ENCODE data around the gene C11orf68.

The C11orf68 gene

DNA sequence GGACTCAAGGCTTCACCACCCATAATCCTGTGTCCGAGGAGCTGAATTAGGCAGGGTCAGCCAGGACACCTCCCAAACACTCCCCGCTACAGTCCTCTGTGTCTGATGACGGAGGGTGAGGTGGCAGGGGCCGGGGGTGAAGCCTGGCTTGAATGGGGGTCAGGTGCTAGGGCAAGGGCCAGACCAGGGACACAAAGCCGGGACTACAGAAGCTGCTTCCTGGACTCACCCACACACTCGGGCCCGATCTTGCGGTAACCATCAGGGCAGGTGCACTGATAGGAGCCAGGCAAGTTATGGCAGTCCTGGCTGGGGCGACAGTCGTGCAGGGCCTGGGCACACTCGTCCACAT, 48.6 kb downstream of the C11orf68 start:
- no peak for DNase-seq

- DNase-seq = no peak
These were observed 49.1 kb downstream of the C11orf68 start for GRCh38 chr11:65869643-65870306.

GRCh38 chr11:65868907-65869306, 50.0 kb downstream of the C11orf68 start:
- no peak for DNase-seq

- no peak for DNase-seq
These were observed 50.7 kb downstream of the C11orf68 start for GRCh38 chr11:65868076-65868667.

GRCh38 chr11:65867284-65868071, 51.4 kb downstream of the C11orf68 start:
- DNase-seq = no peak

Data from NCI-H526 treated with DMSO at 0.1 percent for 48 hours (cell line).